HG02840 (cell line): ENCODE measurements around the gene SLC22A1.
"Not testable (repeated sequence)": the region's sequence is repeated elsewhere in the genome, so short reads cannot be mapped to it uniquely, and the experiment has no call there.

Experiments used
- ATAC-seq: cut with Tn5 transposase; IDR thresholded peaks from one replicate; pipeline ENCODE4 v1.9.1; 2021; ENCODE audit warnings: mild to moderate bottlenecking, moderate library complexity, moderate number of reproducible peaks; ENCODE audit not compliant: unreplicated experiment, low FRiP score

Gene SLC22A1

DNA sequence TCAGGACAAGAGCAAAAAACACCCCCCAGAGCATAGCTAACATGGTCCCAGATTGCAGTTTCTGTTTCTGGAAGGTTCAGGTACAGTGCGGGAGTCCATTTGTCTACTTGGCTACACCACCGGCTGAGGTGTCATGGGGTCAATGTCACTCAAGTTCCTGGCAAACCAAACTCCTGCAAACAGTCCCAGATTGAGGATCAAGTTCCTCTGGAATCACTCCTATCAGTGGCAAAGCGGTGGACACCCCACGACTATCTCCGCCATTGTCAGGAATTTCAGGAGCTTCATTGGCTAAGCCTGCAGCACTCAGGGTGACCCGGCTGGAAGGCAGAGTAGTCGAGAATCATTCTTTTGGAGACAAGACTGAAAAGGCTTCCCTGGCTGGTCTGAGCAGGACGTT lies 41.8 kb downstream of the SLC22A1 start:
- ATAC-seq, result no peak

DNA sequence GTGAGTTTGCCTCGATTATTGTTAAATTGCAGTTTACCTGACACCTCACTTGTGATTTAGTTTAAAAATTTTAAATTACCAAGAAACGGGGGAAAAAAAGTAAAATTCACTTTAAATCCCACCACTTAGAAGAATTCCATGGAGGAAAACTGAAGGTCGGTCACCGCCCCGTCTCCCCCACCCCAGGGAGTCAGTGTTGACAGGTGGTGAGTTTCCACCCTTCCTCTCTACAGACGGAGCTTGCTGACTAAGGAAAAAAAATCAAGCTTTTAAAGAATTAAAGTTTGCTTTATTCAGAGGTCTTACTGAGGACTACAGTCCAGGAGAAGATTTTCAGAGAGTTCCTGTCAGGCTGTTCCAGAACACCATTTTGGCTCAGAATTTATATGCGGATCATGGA lies 42.3 kb downstream of the SLC22A1 start:
- ATAC-seq, result no peak

DNA sequence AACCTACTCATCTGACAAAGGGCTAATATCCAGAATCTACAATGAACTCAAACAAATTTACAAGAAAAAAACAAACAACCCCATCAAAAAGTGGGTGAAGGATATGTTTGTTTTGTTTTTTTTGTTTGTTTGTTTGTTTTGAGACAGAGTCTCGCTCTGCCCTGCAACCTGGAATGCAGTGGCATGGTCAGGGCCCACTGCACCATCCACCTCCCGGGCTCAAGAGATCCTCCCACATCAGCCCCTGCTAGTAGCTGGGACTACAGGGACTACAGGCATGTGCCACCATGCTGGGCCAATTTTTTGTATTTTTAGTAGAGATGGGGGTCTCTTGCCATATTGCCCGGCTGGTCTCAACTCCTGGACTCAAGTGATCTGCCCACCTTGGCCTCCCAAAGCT lies 44.3 kb downstream of the SLC22A1 start:
- ATAC-seq, result not testable (repeated sequence)

DNA sequence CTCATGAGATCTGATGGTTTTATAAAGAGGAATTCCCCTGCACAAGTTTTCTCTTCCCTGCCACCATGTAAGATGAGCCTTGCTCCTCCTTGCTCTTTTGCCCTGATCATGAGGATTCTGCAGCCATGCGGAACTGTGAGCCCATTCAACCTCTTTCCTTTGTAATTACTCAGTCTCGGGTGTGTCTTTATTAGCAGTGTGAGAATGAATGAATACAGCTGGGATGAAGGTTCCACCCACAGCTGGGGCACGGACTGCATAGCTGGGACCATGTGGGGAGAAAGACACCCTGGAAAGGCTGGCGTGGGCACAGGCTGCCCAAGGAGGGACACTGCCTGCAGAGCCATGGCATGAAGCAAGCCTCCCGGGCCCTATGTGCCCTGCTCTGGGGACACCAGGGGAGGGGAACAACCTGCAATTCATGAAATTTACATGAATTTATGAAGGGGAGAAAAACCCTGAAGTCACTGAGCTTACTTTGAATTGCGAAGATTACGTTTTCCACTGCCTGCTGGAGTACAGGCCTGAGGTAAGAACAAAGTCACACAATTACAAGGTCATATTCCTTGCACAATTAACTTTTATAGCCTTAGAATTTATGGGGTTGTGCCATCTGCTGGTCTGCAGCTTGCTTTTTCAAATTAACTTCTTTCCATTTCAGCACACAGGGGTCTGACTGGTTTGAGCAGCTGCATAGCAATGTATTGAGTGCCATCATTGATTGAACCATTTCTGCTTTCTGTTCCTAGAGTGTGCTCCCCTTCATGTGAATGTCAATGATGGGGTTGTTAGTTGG lies 46.2 kb downstream of the SLC22A1 start:
- ATAC-seq, result no peak

DNA sequence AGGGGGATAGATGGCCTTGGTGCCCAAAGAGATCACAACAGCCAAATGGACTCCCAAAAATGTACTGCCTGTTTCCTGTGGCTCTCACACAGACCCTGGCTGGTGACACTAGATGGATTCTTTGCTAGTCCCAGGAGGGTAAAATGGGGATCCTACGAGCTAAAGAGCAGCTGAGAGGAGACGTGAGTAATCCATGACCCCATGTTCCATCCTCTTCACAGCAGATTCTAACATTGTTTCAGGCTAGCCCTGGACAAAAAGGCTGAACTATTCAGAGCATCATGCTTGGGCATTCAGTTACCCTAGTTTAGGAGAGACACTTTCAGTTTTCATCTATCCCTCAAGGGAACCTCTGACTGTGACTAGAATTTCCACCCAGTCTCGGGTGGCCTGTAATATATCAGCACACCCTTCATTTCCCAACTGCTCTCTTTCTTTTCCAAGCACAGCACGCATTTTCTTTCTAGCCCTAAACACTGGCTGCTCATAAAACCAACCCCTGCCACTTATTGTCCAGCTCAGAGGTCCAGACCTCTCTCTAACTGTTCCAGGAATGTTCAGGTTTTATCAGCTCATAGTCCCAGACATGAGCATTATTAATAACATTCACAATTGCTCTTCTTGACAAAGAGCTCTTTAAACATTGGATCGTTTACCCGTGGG lies 48.5 kb downstream of the SLC22A1 start:
- no peak for ATAC-seq

DNA sequence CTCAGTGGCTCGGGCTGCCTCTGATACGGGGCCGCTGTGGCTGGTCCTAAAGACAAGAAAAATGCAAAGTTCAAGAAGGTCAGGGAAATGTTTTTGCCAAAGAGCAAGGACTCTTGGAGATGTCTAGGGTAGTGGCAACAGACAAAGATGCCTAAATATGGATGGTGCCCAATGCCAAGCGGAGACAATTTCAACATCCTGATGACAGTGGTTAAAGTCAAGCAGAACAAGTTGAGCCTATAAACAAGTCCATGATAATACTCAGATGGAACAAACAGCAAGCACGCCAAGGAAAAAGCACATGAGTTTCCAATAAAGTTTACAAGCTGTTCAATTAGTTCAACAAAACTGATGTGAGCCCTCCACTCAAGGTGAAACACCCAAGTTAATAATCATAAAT lies 51.1 kb downstream of the SLC22A1 start:
- no peak for ATAC-seq

DNA sequence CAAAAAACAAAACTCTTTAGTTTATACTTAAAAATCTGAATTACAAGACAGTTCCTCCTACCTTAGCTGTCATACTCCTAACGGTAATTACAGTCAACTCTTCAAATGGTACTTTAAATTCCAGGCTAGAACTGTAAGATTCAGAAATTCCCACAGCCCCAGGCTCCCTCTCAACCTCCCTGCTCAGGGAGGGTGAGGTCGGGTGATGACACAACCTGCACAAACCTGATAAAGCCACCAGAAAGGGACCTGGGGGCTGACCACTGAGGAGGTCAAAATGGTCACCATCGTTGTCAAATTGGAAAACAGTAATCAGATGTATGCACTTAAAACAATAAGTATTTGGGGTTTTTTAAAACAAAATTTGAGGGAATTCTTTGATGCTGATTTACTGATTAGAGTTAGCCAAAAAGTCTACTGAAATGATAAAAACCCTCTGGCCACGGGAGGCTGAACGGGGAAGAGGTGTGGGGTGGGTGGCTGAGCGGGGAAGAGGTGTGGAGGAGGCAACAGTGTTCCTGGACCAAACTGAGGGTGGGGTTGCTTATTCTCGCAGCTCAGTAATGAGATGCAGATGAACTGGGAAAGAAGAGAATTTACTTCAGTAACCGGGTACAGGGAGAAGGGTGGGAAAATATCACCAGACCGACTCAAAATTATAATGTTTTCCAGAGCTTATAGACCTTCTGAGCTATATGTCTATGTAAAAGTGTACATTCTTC lies 52.4 kb downstream of the SLC22A1 start:
- no peak for ATAC-seq

DNA sequence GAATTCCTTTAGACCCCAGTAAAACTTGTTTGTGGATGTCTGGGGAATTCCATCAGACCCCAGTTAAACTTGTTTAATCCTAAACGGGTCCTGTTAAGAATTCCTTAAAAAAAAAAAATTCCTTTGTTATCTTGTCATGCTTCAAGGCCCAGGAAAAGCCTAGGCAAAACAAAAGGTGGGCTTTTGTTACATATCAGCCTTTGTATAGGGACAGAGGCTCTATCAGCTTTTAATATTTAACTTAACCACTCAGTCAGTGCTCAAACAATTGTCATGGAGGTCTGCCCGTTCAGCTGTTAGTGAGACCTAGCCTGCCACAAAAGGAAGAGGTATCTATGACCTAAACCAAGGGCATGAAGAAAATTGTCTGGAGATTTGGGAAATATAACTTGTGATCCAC lies 53.1 kb downstream of the SLC22A1 start:
- no peak for ATAC-seq

DNA sequence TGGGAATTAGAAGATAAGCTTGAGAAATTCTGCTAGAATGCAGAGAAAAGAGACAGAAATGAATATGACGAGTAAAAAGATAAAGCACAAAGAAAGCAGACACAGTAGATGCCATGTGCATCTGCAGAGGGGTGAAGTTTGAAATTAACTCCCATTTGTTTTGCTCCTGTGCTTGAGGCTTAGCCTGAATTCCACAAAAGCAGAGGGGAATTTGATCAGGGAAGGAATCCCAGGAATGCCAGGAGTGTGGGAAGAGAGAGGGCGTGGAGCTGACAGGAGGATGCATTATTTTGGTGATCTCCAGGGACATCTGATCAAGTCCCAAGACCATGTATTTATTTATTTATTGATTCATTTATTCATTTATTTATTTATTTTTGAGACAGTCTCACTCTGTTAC lies 55.6 kb downstream of the SLC22A1 start:
- no peak for ATAC-seq

DNA sequence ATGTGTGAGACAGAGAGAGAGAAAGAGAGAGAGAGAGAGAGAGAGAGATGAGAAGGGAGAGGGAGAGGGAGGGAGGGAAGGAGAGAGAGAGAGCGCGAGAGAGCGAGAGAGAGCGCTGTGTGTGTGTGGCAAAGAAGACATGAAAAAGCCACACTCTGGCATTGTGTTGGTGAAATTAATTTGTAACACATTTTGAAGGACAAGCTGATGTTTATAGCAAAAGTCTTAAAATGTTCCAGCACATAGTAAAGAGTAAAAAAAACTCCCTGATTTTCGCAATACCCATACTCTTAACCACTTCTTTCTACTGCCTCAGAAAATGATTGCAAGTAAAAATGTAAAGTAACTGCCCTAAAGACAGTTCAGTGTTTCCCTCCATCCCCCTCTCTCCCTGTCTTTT lies 56.7 kb downstream of the SLC22A1 start:
- no peak for ATAC-seq

DNA sequence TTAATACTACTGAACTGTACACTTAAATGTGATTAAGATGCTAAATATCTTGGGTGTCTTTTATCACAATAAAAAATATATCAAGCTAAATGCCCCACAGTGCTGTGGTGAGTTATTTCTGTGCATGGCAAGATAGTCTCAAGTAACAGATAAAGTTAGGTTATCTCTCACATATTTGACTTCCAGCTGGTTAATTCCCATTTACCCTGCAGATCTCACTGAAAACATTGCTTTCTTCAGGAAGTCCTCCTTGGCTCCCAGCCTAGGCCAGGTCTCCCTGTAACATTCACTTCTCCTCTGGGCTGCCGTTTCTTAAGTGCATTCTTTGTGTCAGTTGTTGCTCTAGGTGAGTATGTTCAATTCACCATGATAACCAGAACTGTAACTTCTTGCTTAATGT lies 59.1 kb downstream of the SLC22A1 start:
- ATAC-seq, result no peak

DNA sequence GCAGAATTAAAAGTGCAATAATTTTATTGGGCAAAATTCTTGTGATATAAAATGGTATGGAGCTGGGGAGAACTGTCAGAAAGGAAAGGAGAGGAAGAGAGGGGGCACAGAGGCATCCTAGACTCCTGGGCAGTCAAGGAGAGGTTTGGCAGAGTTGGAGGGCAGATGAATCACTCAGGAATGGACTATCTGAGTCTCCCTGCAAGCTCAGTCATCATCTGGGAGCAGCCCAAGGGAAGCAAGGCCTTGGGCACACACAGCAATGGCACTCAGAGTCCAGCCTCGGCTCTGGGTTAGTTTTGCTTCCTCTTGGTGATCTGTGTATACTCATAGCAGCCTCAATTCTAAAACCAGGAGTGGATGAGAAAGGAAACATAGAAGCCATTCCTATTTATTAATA lies 67.2 kb downstream of the SLC22A1 start:
- ATAC-seq, result no peak

DNA sequence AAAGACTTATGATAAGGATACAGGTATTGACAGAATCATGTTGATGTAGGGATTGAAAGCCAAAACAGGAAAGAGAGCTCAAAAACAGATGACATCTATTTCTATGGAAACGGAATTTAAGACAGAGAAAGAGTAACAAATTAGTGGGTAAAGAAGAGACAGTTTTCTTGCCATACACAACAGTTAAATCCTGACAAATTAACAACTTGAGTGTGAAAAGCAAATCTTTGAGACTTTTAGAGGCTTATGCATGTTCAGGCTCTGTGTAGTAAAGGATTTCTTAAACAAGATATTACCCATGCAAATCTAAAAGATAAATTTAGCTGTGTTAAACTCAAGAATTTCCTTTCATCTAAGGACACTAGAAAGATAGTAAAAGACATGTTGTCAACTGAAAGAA lies 68.5 kb downstream of the SLC22A1 start:
- ATAC-seq, result no peak

DNA sequence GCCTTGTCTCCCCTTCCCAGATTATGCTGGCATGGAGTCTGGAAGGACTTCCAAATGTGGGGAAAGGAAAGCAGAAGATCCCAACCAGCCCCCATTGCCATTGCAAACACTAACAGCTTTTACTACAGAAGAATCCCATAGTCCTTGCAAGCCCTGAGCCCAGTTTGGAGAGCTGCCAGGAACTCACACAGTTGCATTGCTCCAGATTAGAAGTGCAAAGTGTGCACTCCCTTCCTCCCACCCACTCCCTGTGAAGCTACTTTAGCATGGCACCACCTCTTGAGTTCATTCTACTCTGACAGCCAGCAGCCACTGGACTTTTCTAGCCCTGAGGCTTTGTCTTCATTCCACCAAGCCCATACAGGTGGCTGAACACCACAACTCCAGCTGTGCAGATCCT lies 69.4 kb downstream of the SLC22A1 start:
- no peak for ATAC-seq

DNA sequence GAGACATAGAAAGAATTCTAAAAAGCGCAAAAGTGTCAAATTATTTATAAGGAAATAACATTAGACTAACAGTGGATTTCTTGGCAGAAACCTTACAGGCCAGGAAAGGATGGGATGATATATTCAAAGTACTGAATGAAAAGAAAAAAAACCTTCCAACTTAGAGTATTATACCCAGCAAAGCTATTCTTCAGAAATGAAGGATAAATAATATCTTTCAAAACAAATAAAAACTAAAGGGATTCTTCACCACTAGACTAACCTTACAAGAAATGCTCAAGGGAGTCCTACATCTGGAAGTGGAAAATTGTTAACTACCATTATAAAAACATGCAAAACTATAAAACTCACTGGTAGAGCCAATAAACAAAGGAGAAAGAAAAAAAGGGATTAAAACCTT lies 71.2 kb downstream of the SLC22A1 start:
- ATAC-seq, result no peak

DNA sequence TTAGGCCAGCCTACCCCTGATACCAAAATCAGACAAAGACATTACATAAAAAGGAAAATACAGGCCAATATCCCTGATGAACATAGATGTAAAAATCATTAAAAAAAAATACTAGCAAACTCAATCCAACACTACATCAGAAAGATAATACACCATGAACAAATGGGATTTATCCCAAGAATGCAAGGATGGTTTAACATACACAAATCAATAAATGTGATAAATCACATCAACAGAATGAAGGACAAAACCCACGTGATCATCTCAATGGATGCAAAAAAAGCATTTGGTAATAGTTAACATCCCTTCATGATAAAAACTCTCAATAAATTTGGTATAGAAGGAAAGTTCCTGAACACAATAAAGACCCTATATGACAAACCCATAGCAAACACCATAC lies 73.2 kb downstream of the SLC22A1 start:
- ATAC-seq, result no peak

DNA sequence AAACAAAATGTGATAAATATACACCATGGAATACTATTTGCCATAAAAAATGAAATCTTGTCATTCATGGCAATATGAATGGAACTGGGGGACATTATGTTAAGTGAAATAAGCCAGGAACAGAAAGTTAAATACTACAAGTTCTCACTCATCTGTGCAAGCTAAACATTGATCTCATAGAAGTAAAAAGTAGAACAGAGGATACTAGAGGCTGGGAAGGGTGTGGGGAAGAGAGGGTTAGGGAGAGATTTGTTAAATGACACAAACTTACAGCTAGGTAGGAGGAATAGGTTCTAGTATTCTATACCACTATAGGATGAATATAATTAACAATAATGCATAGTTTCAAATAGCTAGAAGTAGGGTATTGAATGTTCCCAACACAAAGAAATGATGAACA lies 76.0 kb downstream of the SLC22A1 start:
- no peak for ATAC-seq

DNA sequence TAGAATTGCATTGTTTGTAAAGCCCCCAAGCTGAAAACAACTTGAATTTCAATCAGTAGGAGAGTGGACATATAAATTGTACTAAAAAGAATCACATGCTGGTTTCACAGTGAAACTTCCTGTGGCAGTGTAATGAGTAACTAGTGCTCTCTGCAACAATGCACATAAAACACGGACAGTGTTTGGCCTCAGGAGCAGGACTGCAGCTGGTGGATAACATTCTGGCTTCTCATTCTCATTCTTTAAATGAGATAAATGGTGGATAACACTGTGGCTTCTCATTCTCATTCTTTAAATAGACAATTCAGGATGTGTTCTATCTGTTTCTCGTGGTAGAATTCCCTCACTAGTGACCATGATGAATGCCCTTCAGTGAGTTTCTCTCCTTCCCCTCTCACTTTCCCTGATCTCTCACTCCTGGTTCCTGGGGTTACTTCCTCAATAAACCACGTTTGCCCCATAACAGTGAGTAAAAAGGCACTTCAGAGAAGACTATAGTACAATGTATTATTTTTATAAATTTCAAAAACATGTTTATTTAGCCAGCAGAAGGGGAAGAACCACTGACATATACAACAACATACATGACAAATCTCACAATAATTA lies 77.1 kb downstream of the SLC22A1 start:
- no peak for ATAC-seq

DNA sequence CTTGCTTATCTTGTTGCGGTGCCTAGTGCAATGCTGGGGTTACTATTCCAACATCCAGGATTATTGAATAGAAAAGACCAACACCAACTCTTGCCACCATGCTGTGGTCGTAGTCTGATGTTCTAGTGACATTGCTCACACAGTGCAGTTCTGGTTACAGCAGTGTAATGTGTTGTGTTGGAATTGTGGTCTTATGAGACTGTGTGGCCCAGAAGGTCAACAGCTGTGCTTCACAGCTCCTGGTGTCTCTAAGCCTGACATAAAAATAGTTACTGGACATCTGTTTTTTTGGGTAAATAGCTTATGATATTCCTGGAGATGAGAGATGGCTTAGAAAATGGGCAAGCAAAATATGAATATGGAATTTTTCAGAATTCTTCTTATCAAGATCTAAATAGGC lies 79.4 kb downstream of the SLC22A1 start:
- ATAC-seq, result no peak

DNA sequence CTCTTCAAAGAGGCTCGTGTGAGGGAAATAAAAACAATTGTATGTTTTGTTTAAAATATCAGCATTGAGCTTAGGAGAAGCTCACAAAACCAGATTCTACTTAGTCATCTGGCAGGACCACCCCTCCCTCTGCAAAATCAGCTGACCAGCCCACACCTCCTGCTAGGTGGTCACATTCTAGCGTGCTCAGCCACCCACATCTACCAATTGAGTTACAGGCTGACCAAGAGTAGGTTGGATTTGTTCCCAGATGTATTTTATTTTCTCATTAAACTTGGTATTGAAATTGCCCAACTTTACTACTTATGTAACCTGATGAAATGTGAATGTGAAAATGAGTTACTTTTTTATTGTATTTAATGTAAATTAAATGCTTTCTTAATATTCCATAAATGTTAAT lies 80.8 kb downstream of the SLC22A1 start:
- no peak for ATAC-seq

DNA sequence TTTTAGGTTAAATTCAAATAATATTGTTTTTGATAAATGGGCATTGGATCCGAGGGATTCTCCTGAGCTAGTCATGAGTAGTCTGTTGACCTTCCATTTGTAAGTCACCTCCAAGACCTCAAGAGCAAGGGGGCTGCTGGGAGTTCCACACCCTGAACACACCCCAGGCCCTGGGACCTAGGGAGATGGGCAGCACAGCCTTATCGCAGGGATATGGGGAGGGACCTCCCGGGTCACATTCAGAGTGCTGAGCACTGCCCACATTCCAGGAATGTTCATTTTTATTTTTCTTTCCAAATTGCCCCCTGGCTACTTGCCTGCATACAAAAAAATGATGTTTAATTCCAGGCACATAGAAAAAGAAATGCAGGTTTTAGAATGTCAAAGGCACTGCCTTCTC lies 81.5 kb downstream of the SLC22A1 start:
- no peak for ATAC-seq
